BLaER1 treated with 17β-estradiol and CSF1 and Interleukin-3, amounts not matched to agents 10 nM and 100 nM (cell line): ENCODE data around the gene PANX2.

Experiments
- H3K27ac ChIP-seq, 11 experiments: shearing (Covaris generic); formaldehyde crosslinking; 2 replicates each; pipeline ENCODE4 v1.8.1; 2022
- H3K27me3 ChIP-seq, 11 experiments: shearing (Covaris generic); formaldehyde crosslinking; 2 replicates each; pipeline ENCODE4 v1.8.1; 2022
- H3K36me3 ChIP-seq, 11 experiments: shearing (Covaris generic); formaldehyde crosslinking; 2 replicates each; pipeline ENCODE4 v1.8.1; 2022
- H3K4me1 ChIP-seq, 10 experiments: shearing (Covaris generic); formaldehyde crosslinking; 2 replicates each; pipeline ENCODE4 v1.8.1; 2022
- H3K4me2 ChIP-seq, 11 experiments: shearing (Covaris generic); formaldehyde crosslinking; 2 replicates each; pipeline ENCODE4 v1.8.1; 2022
- H3K4me3 ChIP-seq, 10 experiments: shearing (Covaris generic); formaldehyde crosslinking; 2 replicates each; pipeline ENCODE4 v1.8.1; 2022
- H3K9ac ChIP-seq, 11 experiments: shearing (Covaris generic); formaldehyde crosslinking; 2 replicates each; pipeline ENCODE4 v1.8.1; 2022
- H3K9me3 ChIP-seq, 11 experiments: shearing (Covaris generic); formaldehyde crosslinking; replicated peaks in 1 of 11; 2 replicates each; pipeline ENCODE4 v1.8.1; 2022
- H4K20me1 ChIP-seq, 11 experiments: shearing (Covaris generic); formaldehyde crosslinking; 2 replicates each; pipeline ENCODE4 v1.8.1; 2022
- Cebpa-rat ChIP-seq, 11 experiments: shearing (Covaris generic); IDR thresholded peaks; 2 replicates each; pipeline ENCODE4 v1.8.1; 2022

The PANX2 gene

DNA sequence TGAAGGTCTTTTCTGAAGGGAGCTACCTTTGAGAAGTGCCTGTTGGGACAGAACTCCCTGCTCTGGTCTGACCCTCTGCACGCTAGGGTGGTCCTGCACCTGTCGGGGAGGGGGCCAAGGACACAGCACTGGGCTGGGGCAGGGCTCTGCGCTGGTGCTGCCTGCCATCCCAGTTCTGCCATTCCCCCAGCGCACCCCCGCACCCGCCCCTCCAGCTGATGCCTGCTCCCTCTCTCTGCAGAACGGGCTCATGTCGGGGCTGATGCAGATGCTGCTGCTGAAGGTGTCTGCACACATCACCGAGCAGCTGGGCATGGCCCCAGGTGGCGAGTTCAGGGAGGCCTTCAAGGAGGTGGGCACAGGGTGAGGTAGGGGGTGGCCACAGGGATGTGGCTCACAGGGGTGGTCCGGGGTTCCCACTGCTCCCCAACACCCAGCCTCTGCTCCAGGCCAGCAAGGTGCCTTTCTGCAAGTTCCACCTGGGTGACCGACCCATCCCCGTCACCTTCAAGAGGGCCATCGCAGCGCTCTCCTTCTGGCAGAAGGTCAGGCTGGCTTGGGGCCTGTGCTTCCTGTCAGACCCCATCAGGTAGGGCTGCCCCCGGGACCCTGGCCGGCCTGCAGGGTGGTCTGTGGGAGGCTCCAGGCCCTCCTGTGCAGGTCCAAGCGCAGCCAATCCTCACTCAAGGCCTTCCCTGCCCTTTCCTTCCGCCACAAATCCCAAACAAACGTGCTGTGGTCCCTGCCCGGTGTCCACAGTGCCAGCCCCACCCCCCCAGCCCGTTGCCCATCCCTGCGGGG is 26.7 kb downstream of the PANX2 start:
- peaks cover 41 to 95% (median 83%) of the 10 kb centered on the region in 11 experiments; a peak in 21 of 22 replicates for H4K20me1 ChIP-seq
- peaks cover 51 to 90% (median 84%) of the 10 kb centered on the region in 10 experiments for H3K4me1 ChIP-seq
- 0 out of 22 replicates have a peak overlapping the region, but pooled peaks of 1 of the 11 experiments have one; percentile 9 for H3K9ac ChIP-seq
- peak overlapping the region in 8 of 11 experiments; percentile 86 to 100 (median 98); a peak in 15 of 22 replicates for H3K4me2 ChIP-seq
- H3K27me3 ChIP-seq = peaks cover 0 to 35% (median 0%) of the 10 kb centered on the region in 11 experiments; a peak in 6 of 22 replicates
- peaks cover 37 to 65% (median 56%) of the 10 kb centered on the region in 11 experiments for H3K36me3 ChIP-seq
- no peak overlapping the region for H3K27ac ChIP-seq
- no peaks in the 10 kb centered on the region for H3K9me3 ChIP-seq
- TF ChIP-seq Cebpa-rat (IDR thresholded peaks at IDR 0.05) = no peak
- no peak overlapping the region for H3K4me3 ChIP-seq

DNA sequence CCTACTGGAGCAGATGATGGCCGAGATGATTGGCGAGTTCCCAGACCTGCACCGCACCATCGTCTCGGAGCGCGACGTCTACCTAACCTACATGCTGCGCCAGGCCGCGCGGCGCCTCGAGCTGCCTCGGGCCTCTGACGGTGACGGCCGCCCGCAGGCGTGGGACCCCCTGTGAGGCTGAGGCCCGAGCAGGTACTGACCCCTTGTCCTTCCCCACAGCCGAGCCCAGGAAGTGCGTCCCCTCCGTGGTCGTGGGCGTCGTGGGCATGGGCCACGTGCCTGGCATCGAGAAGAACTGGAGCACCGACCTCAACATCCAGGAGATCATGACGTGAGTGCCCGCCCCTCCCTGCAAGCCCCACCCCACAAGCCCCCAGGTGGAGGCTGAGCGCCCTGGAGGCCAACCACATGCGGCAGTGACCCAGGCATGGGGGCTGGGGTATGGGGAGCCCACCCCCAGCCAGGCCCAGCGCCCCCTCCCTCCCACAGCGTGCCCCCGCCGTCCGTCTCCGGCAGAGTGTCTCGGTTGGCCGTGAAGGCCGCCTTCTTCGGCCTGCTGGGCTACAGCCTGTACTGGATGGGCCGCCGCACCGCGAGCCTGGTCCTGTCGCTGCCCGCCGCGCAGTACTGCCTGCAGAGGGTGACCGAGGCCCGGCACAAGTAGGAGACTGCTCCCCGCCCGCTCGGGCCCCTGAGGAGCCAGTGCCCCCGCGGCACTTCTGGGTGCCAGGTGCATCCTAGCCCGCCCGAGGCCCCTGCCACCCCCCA is 27.5 kb downstream of the PANX2 start:
- H3K27me3 ChIP-seq = peaks cover 0 to 32% (median 0%) of the 10 kb centered on the region in 11 experiments; a peak in 6 of 22 replicates
- no peak for TF ChIP-seq Cebpa-rat (IDR thresholded peaks at IDR 0.05)
- peak overlapping the region in 2 of 11 experiments; percentile 43 to 90; a peak in 2 of 22 replicates for H3K27ac ChIP-seq
- peak overlapping the region in 9 of 11 experiments; percentile 95 to 100 (median 99); a peak in 15 of 22 replicates for H3K4me2 ChIP-seq
- H4K20me1 ChIP-seq = peaks cover 49 to 95% (median 86%) of the 10 kb centered on the region in 11 experiments; a peak in 21 of 22 replicates
- H3K4me3 ChIP-seq = peak overlapping the region in 1 of 10 experiments; percentile 26; a peak in 2 of 20 replicates
- H3K4me1 ChIP-seq = peaks cover 48 to 89% (median 83%) of the 10 kb centered on the region in 10 experiments
- peaks cover 0 to 2% (median 0%) of the 10 kb centered on the region in 11 experiments; a peak in 3 of 22 replicates for H3K9me3 ChIP-seq
- peaks cover 41 to 67% (median 56%) of the 10 kb centered on the region in 11 experiments for H3K36me3 ChIP-seq
- peak overlapping the region in 4 of 11 experiments; percentile 94 to 95 (median 94); a peak in 6 of 22 replicates for H3K9ac ChIP-seq

DNA sequence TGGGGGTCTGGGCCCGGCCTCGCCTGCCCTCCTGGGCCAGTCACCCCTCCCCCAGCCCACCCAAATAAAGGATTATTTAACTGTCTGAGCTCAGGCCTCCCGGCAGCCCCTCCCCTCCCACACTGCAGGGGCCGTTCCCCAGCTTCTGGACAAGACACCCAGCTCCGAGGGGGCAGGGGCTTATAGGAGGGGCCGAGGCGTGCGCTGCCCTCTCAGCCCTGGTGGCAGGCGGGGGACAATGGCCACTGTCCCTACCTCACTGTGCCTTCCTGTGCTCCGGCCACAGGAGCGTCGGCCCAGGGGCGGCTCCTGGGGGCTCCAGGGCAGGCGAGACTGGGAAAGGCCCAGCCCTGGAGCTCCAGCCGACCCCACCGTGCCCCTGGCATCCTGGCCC is 28.1 kb downstream of the PANX2 start:
- H3K36me3 ChIP-seq = peaks cover 41 to 67% (median 56%) of the 10 kb centered on the region in 11 experiments
- H3K27ac ChIP-seq = peak overlapping the region in 3 of 11 experiments; percentile 43 to 92 (median 90); a peak in 6 of 22 replicates
- TF ChIP-seq Cebpa-rat (IDR thresholded peaks at IDR 0.05) = no peak
- H3K9me3 ChIP-seq = peaks cover 0 to 7% (median 0%) of the 10 kb centered on the region in 11 experiments; a peak in 5 of 22 replicates
- peaks cover 55 to 94% (median 86%) of the 10 kb centered on the region in 11 experiments; a peak in 21 of 22 replicates for H4K20me1 ChIP-seq
- H3K4me1 ChIP-seq = peaks cover 45 to 89% (median 80%) of the 10 kb centered on the region in 10 experiments
- H3K9ac ChIP-seq = peak overlapping the region in 4 of 11 experiments; percentile 94 to 95 (median 94); a peak in 8 of 22 replicates
- H3K27me3 ChIP-seq = peaks cover 0 to 27% (median 0%) of the 10 kb centered on the region in 11 experiments; a peak in 6 of 22 replicates
- peak overlapping the region in 1 of 10 experiments; percentile 26; a peak in 2 of 20 replicates for H3K4me3 ChIP-seq
- H3K4me2 ChIP-seq = peak overlapping the region in 9 of 11 experiments; percentile 95 to 100 (median 99); a peak in 17 of 22 replicates

DNA sequence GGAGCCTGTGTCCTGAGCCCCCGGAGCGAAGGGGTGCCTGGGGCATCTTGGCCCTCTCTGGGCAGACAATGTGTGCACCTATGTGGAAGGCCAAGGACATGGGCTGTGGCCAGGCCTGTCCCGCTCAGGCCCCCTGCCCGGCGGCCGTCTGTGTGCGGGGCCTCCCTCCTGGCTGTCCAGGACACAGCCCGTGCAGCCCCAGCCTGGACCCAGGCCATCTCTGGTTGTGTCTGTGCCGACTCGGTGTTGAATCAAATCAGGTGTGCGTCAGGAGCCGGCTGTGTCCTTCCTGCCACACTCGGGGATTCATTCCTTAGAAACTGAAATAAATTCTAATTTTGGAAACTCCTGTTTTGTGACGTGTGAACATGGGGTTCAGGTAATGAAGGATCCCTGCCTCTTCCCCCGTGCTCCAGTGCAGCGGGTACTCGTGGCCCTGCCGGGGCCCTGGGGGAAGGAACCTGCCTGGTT is 28.8 kb downstream of the PANX2 start:
- H3K4me1 ChIP-seq = peaks cover 45 to 89% (median 80%) of the 10 kb centered on the region in 10 experiments
- peak overlapping the region in 7 of 11 experiments; percentile 79 to 95 (median 94); a peak in 14 of 22 replicates for H3K9ac ChIP-seq
- peaks cover 38 to 66% (median 54%) of the 10 kb centered on the region in 11 experiments for H3K36me3 ChIP-seq
- peaks cover 0 to 7% (median 0%) of the 10 kb centered on the region in 11 experiments; a peak in 5 of 22 replicates for H3K9me3 ChIP-seq
- peaks cover 56 to 94% (median 83%) of the 10 kb centered on the region in 11 experiments; a peak in 21 of 22 replicates for H4K20me1 ChIP-seq
- peak overlapping the region in 4 of 11 experiments; percentile 82 to 92 (median 86); a peak in 6 of 22 replicates for H3K27ac ChIP-seq
- H3K4me3 ChIP-seq = peak overlapping the region in 8 of 10 experiments; percentile 92 to 97 (median 95); a peak in 11 of 20 replicates
- H3K4me2 ChIP-seq = peak overlapping the region; percentile 95 to 100 (median 98)
- TF ChIP-seq Cebpa-rat (IDR thresholded peaks at IDR 0.05) = no peak
- peaks cover 0 to 22% (median 0%) of the 10 kb centered on the region in 11 experiments; a peak in 6 of 22 replicates for H3K27me3 ChIP-seq

DNA sequence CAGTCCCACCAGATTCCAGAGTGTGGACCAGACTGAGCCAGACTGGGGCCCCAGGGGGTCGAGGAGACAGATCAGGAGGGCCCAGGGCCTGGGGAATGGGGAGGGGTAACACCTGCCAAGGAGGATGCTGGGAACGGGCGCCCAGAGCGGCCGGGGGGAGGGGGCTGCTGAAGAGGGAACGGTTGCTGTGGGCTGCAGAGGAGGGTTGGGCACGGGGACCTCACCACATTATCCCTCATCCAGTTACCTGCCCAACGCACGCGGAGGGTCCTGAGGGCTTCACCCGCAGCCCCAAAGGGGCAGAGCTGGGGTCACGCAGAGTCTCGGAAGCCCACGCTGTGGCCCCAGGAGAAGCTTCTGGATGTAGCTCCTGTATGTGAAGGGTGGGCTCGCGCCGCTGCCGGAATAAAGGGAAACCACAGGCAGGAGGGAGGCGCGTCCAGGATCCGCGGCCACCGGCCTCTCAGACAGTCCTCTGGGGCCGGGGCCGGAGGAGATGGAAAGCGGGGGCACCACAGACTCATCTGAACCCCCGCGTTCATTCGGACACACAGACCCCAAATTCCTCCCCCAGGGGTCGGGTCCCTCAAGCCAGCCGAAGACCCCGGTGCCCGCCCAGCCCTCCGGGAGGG is 29.4 kb downstream of the PANX2 start:
- H3K9me3 ChIP-seq = peaks cover 0 to 7% (median 0%) of the 10 kb centered on the region in 11 experiments; a peak in 5 of 22 replicates
- peaks cover 36 to 66% (median 50%) of the 10 kb centered on the region in 11 experiments for H3K36me3 ChIP-seq
- H3K27ac ChIP-seq = peak overlapping the region; percentile 58 to 92 (median 82)
- H3K27me3 ChIP-seq = peaks cover 0 to 15% (median 0%) of the 10 kb centered on the region in 11 experiments; a peak in 6 of 22 replicates
- H3K4me1 ChIP-seq = peaks cover 45 to 89% (median 80%) of the 10 kb centered on the region in 10 experiments
- peak overlapping the region; percentile 79 to 95 (median 94) for H3K9ac ChIP-seq
- H3K4me2 ChIP-seq = peak overlapping the region; percentile 95 to 100 (median 98)
- no peak for TF ChIP-seq Cebpa-rat (IDR thresholded peaks at IDR 0.05)
- peaks cover 61 to 94% (median 83%) of the 10 kb centered on the region in 11 experiments; a peak in 21 of 22 replicates for H4K20me1 ChIP-seq
- peak overlapping the region; percentile 92 to 99 (median 95) for H3K4me3 ChIP-seq

DNA sequence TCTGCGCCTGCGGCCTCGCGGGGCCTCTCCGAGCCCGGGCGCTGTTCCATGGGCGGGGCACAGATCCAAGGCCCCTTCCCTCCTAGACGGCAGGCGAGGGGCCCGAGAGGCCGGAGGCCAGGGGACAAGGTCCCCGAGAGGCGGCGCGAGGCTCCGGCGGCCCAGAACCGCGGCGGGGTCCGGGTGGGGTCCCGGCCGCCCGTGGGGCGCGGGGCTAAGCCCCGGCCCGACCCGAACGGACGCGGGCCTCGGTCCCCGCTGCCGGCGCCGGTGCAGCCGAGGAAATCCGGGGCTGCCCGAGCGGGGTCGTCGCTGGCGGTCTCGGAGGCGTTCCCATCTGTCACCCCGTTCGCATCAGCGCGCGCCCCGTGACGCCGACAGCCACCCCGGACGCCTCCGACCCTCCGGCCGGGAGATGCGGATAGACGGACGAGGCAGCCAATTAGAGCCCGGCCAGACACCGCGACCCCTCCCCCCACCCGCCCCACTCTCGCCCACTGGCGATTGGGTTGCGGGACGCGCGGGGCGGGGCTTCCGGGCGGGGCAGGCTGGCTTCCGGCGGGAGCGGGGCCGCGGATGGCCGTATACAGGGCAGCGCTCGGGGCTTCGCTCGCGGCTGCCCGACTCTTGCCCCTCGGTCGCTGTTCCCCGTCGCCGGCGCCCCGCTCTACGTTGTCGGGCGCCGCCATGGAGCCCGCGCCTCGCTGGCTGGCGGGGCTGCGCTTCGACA is 30.1 kb downstream of the PANX2 start, which contains the start of gene SELENOO:
SELENOO (plus strand) TSS at position 551 of the 730 bp plus-strand sequence; CDS start at position 577, 26 bp downstream.
- peak within 1 kb of the TSS; percentile 71 to 92 (median 88) for H3K27ac ChIP-seq

More for the DNA sequence above, 30.1 kb downstream of the PANX2 start, which contains the start of gene SELENOO:
- Histone ChIP-seq H3K36me3 (peaks cover 34 to 66% (median 49%) of the 10 kb centered on the region in 11 experiments), H4K20me1 (peaks cover 65 to 94% (median 83%) of the 10 kb centered on the region in 11 experiments; a peak in 21 of 22 replicates), H3K9me3 (peaks cover 0 to 7% (median 0%) of the 10 kb centered on the region in 11 experiments; a peak in 5 of 22 replicates), H3K4me3 (peak within 1 kb of the TSS; percentile 92 to 99 (median 95)), H3K9ac (peak within 1 kb of the TSS; percentile 87 to 95 (median 94)), H3K4me1 (peaks cover 45 to 89% (median 80%) of the 10 kb centered on the region in 10 experiments), H3K4me2 (peak within 1 kb of the TSS; percentile 96 to 100 (median 99)), H3K27me3 (peaks cover 0 to 14% (median 0%) of the 10 kb centered on the region in 11 experiments; a peak in 6 of 22 replicates)
- TF ChIP-seq Cebpa-rat (IDR thresholded peaks at IDR 0.05) = no peak
